Measurements from ENCODE around the gene GPR65. TPM values are rescaled to one million over a fixed set of nuclear protein-coding genes. Genes with fewer than 3 reads are reported as not detected.
A peak's percentile ranks its signal among the peaks of the same experiment; 100 is the strongest.
"Not testable (repeated sequence)": the region's sequence is repeated elsewhere in the genome, so short reads cannot be mapped to it uniquely, and the experiment has no call there.

Gene GPR65
- total and polyA plus RNA-seq, 5 experiments from 2014 or later, result 11.4 to 27.3 (median 12.0) TPM

- Mint-ChIP-seq H3K27ac (peak overlapping the region; percentile 72 to 96 (median 86)), H3K4me1 (peaks cover 54 to 95% (median 82%) of the 10 kb centered on the region in 4 donors), H3K4me3 (peak overlapping the region in 6 of 10 donors; percentile 5 to 65 (median 39)), H3K9me3 (peaks cover 0 to 13% (median 0%) of the 10 kb centered on the region in 9 donors)
- POLR2A ChIA-PET, H3K27me3 Mint-ChIP-seq, ATAC-seq, H3K36me3 Mint-ChIP-seq, DNase-seq: not testable (repeated sequence)
Observed at GRCh38 chr14:88024252-88025086, 19.5 kb downstream of the GPR65 start.

GRCh38 chr14:88025313-88025712 is 20.4 kb downstream of the GPR65 start:
- ATAC-seq, result no peak
- Mint-ChIP-seq H3K4me1 (peaks cover 55 to 95% (median 82%) of the 10 kb centered on the region in 4 donors), H3K9me3 (peaks cover 0 to 12% (median 0%) of the 10 kb centered on the region in 9 donors), H3K4me3 (peak overlapping the region in 6 of 10 donors; percentile 1 to 57 (median 20)), H3K36me3 (peaks cover 0 to 6% (median 2%) of the 10 kb centered on the region in 3 donors), H3K27me3 (no peaks in the 10 kb centered on the region), H3K27ac (peak overlapping the region; percentile 60 to 96 (median 78))
- DNase-seq, result no peak
- POLR2A ChIA-PET, result interaction anchor here (2.5 kb wide), 1 partner anchor 33 kb away, joined by 18 read pairs; the partner anchor contains the start of gene GALC

GRCh38 chr14:88026890-88027289 is 22.0 kb downstream of the GPR65 start:
- POLR2A ChIA-PET, result interaction anchor here (0.6 to 2.5 kb wide), 6 partner anchors 10 to 34 kb away, joined by 3 to 18 read pairs (median 4); partner anchors contain the start of genes GALC and GPR65
- peak in 3 of 10 donors; percentile 34 to 56 (median 50) for DNase-seq
- peaks cover 0 to 6% (median 0%) of the 10 kb centered on the region in 9 donors for H3K9me3 Mint-ChIP-seq

GRCh38 chr14:88029500-88029899 is 24.6 kb downstream of the GPR65 start:
- POLR2A ChIA-PET, result interaction anchor here (0.8 to 1.5 kb wide), 5 partner anchors 12 to 37 kb away, joined by 3 to 6 read pairs (median 3); partner anchors contain the start of gene GALC
- no peak for DNase-seq
- H3K27me3 Mint-ChIP-seq, result no peaks in the 10 kb centered on the region
- H3K4me3 Mint-ChIP-seq, result peak overlapping the region in 1 of 10 donors; percentile 12
- no peaks in the 10 kb centered on the region for H3K36me3 Mint-ChIP-seq
- peaks cover 45 to 76% (median 73%) of the 10 kb centered on the region in 4 donors for H3K4me1 Mint-ChIP-seq
- peak in 1 of 2 donors; percentile 46 for ATAC-seq
- H3K27ac Mint-ChIP-seq, result peak overlapping the region in 7 of 10 donors; percentile 0 to 87 (median 68)
- peaks cover 0 to 10% (median 0%) of the 10 kb centered on the region in 9 donors for H3K9me3 Mint-ChIP-seq

More at GRCh38 chr14:88026890-88027289, 22.0 kb downstream of the GPR65 start:
- Mint-ChIP-seq H3K36me3 (no peaks in the 10 kb centered on the region), H3K27me3 (no peaks in the 10 kb centered on the region), H3K27ac (peak overlapping the region; percentile 73 to 96 (median 87)), H3K4me3 (peak overlapping the region; percentile 51 to 83 (median 75)), H3K4me1 (peaks cover 58 to 96% (median 88%) of the 10 kb centered on the region in 4 donors)
- peak; percentile 66 to 69 for ATAC-seq

GRCh38 chr14:88030079-88030478 is 25.1 kb downstream of the GPR65 start:
- Mint-ChIP-seq H3K4me3 (peak overlapping the region in 6 of 10 donors; percentile 28 to 84 (median 58)), H3K9me3 (peaks cover 0 to 10% (median 0%) of the 10 kb centered on the region in 9 donors), H3K36me3 (no peaks in the 10 kb centered on the region), H3K27me3 (no peaks in the 10 kb centered on the region), H3K27ac (peak overlapping the region; percentile 7 to 87 (median 68)), H3K4me1 (peaks cover 39 to 70% (median 69%) of the 10 kb centered on the region in 4 donors)
- POLR2A ChIA-PET, result interaction anchor here (0.8 to 1.5 kb wide), 6 partner anchors 13 to 37 kb away, joined by 3 to 8 read pairs (median 4); partner anchors contain the start of genes GALC and GPR65
- DNase-seq, result peak in 1 of 10 donors; percentile 28
- ATAC-seq, result peak; percentile 40 to 62

- Mint-ChIP-seq H3K27ac (peak overlapping the region in 2 of 10 donors; percentile 23 to 46), H3K4me1 (peaks cover 33 to 64% (median 61%) of the 10 kb centered on the region in 4 donors), H3K36me3 (no peaks in the 10 kb centered on the region), H3K9me3 (peaks cover 0 to 10% (median 0%) of the 10 kb centered on the region in 9 donors), H3K27me3 (no peaks in the 10 kb centered on the region), H3K4me3 (peak overlapping the region in 2 of 10 donors; percentile 14 to 84)
- no peak for DNase-seq
- POLR2A ChIA-PET, result interaction anchor here (0.8 to 1.3 kb wide), 3 partner anchors 25 to 37 kb away, joined by 3 to 8 read pairs (median 6); partner anchors contain the start of gene GPR65
- ATAC-seq, result no peak
Observed at GRCh38 chr14:88030892-88031291, 26.0 kb downstream of the GPR65 start.

- peaks cover 26 to 50% (median 47%) of the 10 kb centered on the region in 4 donors for H3K4me1 Mint-ChIP-seq
Observed at GRCh38 chr14:88032373-88032772, 27.4 kb downstream of the GPR65 start.

GRCh38 chr14:88034076-88034475 is 29.1 kb downstream of the GPR65 start:
- DNase-seq (no peak), ATAC-seq (no peak)
- peak overlapping the region in 1 of 10 donors; percentile 21 for H3K27ac Mint-ChIP-seq
- H3K27me3 Mint-ChIP-seq, result no peaks in the 10 kb centered on the region
- POLR2A ChIA-PET, result no interaction called here
- H3K4me3 Mint-ChIP-seq, result no peak overlapping the region
- H3K9me3 Mint-ChIP-seq, result peaks cover 0 to 10% (median 0%) of the 10 kb centered on the region in 9 donors
- peaks cover 20 to 42% (median 34%) of the 10 kb centered on the region in 4 donors for H3K4me1 Mint-ChIP-seq
- peaks cover 0 to 5% (median 3%) of the 10 kb centered on the region in 3 donors for H3K36me3 Mint-ChIP-seq

More at GRCh38 chr14:88032373-88032772, 27.4 kb downstream of the GPR65 start:
- H3K4me3 Mint-ChIP-seq, result no peak overlapping the region
- DNase-seq, result no peak
- no peak for ATAC-seq
- H3K27me3 Mint-ChIP-seq, result no peaks in the 10 kb centered on the region
- H3K9me3 Mint-ChIP-seq, result peaks cover 0 to 10% (median 0%) of the 10 kb centered on the region in 9 donors
- H3K27ac Mint-ChIP-seq, result no peak overlapping the region
- no peaks in the 10 kb centered on the region for H3K36me3 Mint-ChIP-seq
- POLR2A ChIA-PET, result no interaction called here

- Mint-ChIP-seq H3K27me3 (no peaks in the 10 kb centered on the region), H3K4me1 (peaks cover 9 to 21% (median 12%) of the 10 kb centered on the region in 4 donors), H3K27ac (peak overlapping the region in 1 of 10 donors; percentile 26), H3K9me3 (peaks cover 0 to 4% (median 0%) of the 10 kb centered on the region in 9 donors), H3K36me3 (peaks cover 0 to 5% (median 3%) of the 10 kb centered on the region in 3 donors), H3K4me3 (no peak overlapping the region)
- DNase-seq (no peak), ATAC-seq (no peak)
- POLR2A ChIA-PET, result no interaction called here
Observed at GRCh38 chr14:88036422-88036821, 31.5 kb downstream of the GPR65 start.

- DNase-seq (no peak), ATAC-seq (no peak)
- Mint-ChIP-seq H3K27me3 (no peaks in the 10 kb centered on the region), H3K4me1 (peaks cover 7 to 17% (median 8%) of the 10 kb centered on the region in 4 donors), H3K9me3 (peaks cover 0 to 4% (median 0%) of the 10 kb centered on the region in 9 donors), H3K27ac (no peak overlapping the region), H3K4me3 (no peak overlapping the region), H3K36me3 (peaks cover 0 to 5% (median 3%) of the 10 kb centered on the region in 3 donors)
- POLR2A ChIA-PET, result no interaction called here
Observed at GRCh38 chr14:88037325-88037724, 32.4 kb downstream of the GPR65 start.

GRCh38 chr14:88039197-88039596 is 34.3 kb downstream of the GPR65 start:
- Mint-ChIP-seq H3K27ac (no peak overlapping the region), H3K27me3 (no peaks in the 10 kb centered on the region), H3K4me3 (no peak overlapping the region), H3K36me3 (peaks cover 0 to 5% (median 3%) of the 10 kb centered on the region in 3 donors), H3K4me1 (peaks cover 4 to 16% (median 6%) of the 10 kb centered on the region in 4 donors), H3K9me3 (no peaks in the 10 kb centered on the region)
- POLR2A ChIA-PET, result no interaction called here
- no peak for ATAC-seq
- no peak for DNase-seq

- H3K36me3 Mint-ChIP-seq, result peaks cover 0 to 5% (median 3%) of the 10 kb centered on the region in 3 donors
- H3K27me3 Mint-ChIP-seq, result no peaks in the 10 kb centered on the region
- DNase-seq, result no peak
- no peak overlapping the region for H3K27ac Mint-ChIP-seq
- no peaks in the 10 kb centered on the region for H3K9me3 Mint-ChIP-seq
- POLR2A ChIA-PET, result no interaction called here
- ATAC-seq, result no peak
- H3K4me1 Mint-ChIP-seq, result peaks cover 0 to 17% (median 5%) of the 10 kb centered on the region in 4 donors
- no peak overlapping the region for H3K4me3 Mint-ChIP-seq
Observed at GRCh38 chr14:88040146-88040545, 35.2 kb downstream of the GPR65 start.
